Hypothalamus (tissue), 51 donors: ENCODE data around the gene TLR1.
"Not testable (repeated sequence)": the region's sequence is repeated elsewhere in the genome, so short reads cannot be mapped to it uniquely, and the experiment has no call there.

Experiments
- DNase-seq, 51 donors: peaks; one replicate each; lab custom pipeline; 2025; lab: John Stamatoyannopoulos, UW

TLR1 gene

DNA sequence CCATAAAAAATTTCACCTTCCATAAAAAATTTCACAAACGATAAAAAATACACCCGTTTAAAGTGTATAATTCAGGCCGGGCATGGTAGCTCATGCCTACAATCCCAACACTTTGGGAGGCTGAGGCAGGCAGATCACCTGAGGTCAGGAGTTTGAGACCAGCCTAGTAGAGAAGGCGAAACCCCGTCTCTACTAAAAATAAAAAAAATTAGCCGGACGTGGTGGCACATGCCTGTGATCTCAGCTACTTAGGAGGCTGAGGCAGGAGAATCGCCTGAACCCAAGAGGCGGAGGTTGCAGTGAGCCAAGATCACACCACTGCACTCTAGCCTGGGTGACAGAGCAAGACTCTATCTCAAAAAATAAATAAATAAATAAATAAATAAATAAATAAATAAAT, 1.7 kb upstream of the TLR1 start:
- DNase-seq: not testable (repeated sequence)

- DNase-seq: peak in 16 of 51 donors; percentile 1 to 39 (median 9)
These were observed 1.0 kb upstream of the TLR1 start for GRCh38 chr4:38805530-38806145.

- peak in 2 of 51 donors; percentile 27 to 73 for DNase-seq
These were observed 548 bp downstream of the TLR1 start for GRCh38 chr4:38803833-38804653.

DNA sequence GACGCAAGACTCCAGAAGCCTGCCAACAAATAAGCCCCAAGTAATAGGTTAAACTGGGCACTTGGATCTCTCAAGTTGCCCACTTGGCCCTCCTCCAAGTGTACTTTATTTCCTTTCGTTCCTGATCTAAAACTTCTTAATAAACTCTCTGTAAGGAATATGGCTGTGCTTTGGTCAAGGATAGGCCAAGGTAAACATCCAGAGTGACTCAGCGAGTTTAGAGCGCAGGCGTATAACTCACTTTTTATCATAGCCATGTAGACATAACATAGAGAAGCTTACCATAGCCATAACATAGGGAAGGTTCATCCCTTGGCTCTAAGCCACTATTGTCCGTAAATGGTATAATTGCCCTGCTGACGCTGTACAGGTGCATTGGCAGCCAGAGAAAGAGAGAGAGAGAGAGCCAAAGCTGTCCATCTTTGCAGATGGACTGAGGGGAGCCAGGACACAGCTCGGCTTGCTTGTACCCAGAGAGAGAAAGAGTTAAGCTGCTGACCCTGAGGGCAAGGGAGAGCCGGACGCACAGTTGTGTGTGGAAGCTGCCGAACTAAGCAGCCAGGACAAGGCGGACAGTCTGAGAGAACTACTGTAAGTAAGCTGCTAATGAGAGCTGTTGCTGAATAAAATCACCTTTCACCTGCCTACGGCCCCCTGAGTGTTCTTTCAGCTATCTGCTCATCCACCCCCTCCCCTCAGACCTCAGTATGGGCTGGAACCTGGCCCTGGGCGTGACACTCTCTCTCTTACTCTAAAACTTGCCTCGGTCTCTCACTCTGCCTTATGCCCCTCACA, 1.8 kb downstream of the TLR1 start:
- DNase-seq: no peak

DNA sequence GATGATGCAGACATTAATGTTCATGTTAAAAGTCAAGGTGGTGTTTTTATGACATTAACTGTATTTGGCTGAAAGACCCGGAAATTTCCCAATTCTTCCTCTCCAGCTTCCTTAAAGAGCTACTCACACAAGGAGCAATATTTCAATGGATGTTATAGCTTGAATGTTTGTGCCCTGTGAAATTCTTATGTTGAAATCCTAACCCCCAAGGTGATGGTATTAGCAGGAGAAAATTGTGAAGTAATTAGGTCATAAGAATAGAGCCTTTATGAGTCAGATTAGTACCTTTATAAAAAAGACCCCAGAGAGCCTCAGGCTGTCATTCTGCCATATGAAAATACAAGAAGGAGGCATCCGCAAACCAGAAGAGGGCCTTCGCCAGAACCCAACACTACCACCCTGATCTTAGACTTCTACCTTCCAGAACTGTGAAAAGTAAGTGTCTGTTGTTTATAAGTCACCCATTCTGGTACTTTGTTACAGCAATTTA, 3.6 kb downstream of the TLR1 start:
- DNase-seq: no peak

DNA sequence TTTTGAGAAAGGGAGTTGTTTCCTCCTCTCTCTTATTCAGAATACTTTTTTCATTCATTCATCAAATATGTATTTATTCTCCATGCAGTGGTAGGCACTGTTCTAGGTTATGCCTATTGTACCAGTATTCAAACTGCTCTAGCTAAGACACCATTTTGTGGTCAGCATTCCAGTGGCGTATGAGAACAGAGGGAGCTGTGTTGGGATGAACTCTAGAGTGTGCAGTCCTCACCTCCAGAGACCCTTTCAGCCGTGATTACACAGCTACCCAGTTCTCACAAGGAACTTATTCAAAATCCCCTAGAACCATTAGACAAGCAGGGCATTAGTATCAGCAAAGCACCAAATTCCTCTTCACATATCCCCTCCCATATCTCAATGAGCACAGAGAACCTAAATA, 4.2 kb downstream of the TLR1 start:
- DNase-seq: no peak

DNA sequence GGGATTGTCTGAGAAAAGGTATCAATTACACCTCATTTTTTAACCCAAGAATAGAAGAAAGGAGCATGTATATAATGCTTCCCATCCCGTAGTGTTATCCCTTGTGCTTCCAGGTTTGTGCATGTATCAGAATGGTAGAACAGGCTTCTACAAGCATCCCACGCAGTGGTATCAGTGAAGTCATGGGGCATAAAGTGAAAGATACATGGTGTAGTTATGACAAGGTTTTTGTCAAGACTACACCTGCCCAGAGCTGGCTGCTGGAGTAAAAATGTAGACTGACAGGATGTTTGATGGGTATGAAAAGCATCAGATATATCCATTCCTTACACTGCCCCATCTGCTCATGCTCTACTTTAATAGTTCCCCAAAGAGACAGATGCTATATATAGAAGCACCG, 9.5 kb downstream of the TLR1 start:
- no peak for DNase-seq

GRCh38 chr4:38794051-38794450, 10.5 kb downstream of the TLR1 start:
- DNase-seq: no peak

DNA sequence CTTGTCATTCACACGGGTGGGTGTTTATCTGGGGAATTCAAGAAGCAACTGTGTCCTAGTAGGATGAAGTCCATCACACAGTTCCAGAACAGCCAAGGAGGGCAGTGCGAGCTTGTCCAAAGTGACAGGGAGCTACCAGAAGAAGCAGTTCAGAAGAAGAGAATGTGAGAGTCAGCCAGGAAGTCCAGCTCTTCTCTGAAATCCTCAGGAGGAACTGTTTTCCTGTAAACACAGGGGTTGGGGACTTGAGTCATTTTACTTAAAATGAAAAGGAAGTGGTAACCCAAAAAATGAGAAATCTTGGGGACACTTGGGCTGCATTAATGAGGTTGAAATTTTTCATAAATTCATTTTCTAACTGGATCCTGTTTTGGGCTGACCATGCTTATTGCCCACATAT, 13.6 kb downstream of the TLR1 start:
- DNase-seq: no peak

DNA sequence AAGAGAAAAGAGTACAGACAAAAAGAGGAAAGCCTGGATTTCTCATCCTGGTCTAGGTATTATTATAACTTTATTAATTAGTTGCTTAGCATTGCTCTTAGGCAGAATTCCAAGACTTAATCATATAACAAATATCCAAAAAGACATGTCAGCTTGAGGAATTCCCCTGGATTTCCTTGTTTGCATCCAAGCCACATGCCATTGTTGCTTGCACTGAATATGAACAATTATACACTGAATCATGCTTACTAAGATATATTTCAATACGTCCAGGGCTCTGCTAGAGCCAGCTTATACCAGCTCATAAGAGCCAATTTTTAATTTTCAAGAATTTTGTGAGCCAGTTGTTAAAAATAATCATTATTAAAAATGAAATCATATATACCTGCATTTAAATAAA, 16.3 kb downstream of the TLR1 start:
- no peak for DNase-seq

- DNase-seq: no peak
These were observed 16.9 kb downstream of the TLR1 start for GRCh38 chr4:38787693-38788092.

- peak in 9 of 51 donors; percentile 8 to 38 (median 24) for DNase-seq
These were observed 18.6 kb downstream of the TLR1 start for GRCh38 chr4:38785901-38786402.

DNA sequence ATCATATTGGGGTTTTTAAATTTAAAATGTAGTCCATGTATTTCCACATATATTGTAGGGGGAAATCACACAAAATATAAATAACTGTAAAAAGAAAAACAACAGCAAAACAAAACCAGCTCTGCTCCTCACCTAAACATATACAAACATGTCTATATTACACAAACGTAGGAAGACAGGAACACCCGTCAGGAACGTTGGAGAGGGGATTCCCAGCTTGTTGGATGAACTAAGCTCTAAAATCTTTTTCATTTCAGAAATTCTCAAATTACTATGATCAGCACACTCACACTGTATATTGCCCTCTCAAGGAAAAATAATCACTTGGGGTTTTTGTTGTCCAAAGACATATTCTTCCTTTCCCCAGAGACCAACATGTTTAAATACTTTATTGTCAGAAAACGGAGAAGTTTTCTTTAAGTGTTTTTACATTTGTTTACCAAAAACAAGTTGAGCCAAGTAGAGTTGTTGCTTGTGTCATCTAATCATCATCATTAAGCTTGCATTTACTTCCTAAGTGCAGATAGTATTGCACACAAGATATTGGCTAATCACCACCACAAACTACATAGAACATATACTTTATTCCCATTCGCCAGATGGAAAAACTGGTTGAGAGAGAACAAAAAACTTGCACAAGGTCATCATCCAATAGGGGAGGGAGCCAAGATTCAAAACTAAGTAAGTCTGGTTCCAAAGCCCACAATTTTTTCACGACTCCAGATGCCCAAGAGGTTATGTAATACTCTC, 19.4 kb downstream of the TLR1 start:
- DNase-seq: no peak

DNA sequence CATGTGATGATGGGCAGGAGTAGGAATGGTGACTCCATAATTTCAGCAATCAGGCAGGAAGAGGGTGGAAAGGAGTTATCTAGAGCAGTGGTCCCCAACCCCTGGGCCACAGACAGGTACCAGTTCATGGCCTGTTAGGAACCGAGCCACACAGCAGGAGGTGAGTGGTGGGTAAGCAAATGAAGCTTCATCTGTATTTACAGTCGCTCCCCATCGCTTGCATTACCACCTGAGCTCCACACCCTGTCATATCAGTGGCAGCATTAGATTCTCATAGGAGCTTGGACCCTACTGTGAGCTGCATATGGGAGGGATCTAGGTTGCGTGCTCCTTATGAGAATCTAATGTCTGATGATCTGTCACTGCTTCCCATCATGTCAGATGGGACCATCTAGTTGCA, 20.4 kb downstream of the TLR1 start:
- no peak for DNase-seq

DNA sequence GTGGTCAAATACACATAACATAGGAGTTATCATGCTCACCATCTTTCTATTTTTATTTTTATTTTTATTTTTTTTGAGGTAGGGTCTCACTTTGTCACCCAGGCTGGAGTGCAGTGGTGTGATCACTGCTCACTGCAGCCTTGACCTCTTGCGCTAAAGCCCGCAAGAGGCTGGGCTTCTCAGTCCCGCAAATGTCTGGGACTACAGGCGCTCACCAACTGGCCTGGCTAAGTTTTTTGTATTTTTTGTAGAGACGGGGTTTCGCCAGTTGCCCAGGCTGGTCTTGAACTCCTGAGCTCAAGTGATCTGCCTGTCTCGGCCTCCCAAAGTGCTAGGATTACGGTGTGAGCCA, 21.5 kb downstream of the TLR1 start:
- no peak for DNase-seq

GRCh38 chr4:38782452-38783108, 22.0 kb downstream of the TLR1 start, which contains the start of gene TLR10:
Gene TLR10, minus strand, starts transcription at chr4:38782990. Its CDS starts 7,400 bp downstream, at chr4:38775590.
- peak in 16 of 51 donors; percentile 3 to 57 (median 16) for DNase-seq

DNA sequence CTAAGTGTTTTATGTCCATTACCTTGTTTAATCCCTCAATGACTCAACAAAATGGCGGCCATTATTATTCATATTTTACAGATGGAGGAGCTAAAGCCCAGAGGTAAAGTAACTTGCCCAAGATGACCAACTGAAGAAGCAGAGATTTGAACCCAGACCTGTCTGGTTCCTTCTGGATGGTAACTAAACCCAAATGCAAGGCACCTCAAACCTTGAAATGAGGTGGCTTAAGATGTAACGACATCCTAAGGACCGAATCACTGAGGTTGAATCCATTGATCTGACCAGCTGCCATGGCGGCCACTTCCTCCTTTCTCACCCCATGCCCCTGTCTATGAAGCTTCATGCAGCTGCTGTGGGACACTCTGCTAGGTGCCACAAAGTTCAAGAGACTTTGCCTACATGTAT, 22.7 kb downstream of the TLR1 start:
- DNase-seq: no peak

- no peak for DNase-seq
These were observed 23.6 kb downstream of the TLR1 start for GRCh38 chr4:38780833-38781484.

DNA sequence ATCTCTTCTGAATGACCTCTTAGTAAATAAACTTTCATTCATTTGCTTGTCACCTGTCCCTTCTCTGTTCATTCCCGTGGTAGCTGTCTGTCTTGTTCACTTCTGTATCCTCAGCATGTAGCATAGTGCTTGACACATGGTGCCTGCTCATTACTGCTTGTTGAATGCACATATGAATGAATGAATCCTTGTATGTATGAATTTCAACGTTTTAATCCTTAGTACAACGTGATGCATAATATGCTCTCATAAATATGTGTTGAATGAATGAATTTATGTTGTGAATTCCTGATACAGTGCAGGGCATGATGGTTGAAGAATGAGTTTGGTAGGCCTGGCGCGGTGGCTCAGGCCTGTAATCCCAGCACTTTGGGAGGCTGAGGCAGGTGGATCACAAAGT, 24.8 kb downstream of the TLR1 start:
- DNase-seq: no peak
